GM23248 (cell line): ENCODE results near the gene CCL4L2.
"Not testable (repeated sequence)": the region's sequence is repeated elsewhere in the genome, so short reads cannot be mapped to it uniquely, and the experiment has no call there.

ENCODE experiments used
- EZH2 ChIP-seq: fragments of 200-600 bp; sonication (generic); IDR thresholded peaks from 2 replicates; pipeline ENCODE4 v1.6.1; 2018; ENCODE audit warnings: antibody characterized with exemption, mild to moderate bottlenecking; ENCODE audit not compliant: insufficient read depth, poor library complexity, severe bottlenecking
- EZH2phosphoT487 ChIP-seq: fragments of 200-600 bp; sonication (generic); IDR thresholded peaks from 2 replicates; pipeline ENCODE4 v1.6.1; 2018; ENCODE audit warnings: antibody characterized with exemption, moderate library complexity, mild to moderate bottlenecking, low read depth; ENCODE audit not compliant: insufficient read depth

DNA sequence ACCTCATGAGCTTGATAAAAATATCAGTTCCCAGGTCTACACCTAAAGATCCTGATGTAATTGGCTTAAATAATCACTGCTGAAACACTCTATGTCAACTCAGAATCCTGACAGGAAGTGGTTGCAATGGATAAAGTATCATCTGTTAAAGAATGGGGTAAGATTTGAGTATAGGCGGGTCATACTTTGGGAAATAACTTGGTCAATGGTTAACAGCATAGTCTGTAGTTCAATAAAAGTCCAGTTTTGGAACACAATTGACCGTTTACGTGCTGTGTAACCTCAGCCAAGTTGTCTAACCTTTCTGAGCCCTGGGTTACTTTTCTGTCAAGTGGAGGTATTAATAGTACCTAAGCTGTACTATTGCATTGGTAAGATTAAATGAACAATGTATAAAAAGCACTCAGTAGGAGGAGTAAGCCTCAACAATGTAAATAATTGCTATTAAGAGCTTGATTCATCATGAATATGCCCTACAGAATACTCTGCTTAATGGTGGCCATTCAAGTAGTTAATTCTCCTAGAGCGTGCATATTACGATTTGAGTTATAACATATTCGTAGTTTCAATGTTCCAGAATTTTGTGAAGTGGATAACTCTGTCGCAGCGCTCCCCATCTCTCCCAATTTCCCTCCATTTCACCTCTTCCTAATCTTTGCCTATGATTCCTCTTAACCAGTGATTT lies 16.6 kb upstream of the CCL4L2 start:
- TF ChIP-seq EZH2phosphoT487, EZH2: not testable (repeated sequence)
